GM19328 (cell line): ENCODE data around the gene KLHL10.

ENCODE experiments used
- ATAC-seq: cut with Tn5 transposase; IDR thresholded peaks from one replicate; pipeline ENCODE4 v1.9.1; 2021; ENCODE audit warnings: mild to moderate bottlenecking, moderate library complexity; ENCODE audit not compliant: unreplicated experiment

The KLHL10 gene

DNA sequence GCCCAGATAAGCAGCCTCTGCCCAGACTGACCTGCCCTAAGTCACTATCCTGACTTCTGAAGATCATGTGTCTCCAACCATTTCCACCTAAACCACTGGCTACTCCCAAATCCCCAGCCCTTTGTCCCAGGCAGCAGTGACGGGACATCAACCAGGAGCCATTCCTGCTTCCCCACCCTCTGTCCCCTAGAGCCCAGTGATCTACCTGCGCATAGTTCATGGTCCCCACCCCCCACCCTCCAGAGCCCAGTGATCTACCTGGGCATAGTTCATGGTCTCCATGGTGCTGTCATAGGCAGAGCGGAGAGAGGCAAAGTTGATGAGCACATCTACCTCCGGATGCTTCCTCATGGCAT lies 54.4 kb downstream of the KLHL10 start:
- no peak for ATAC-seq

DNA sequence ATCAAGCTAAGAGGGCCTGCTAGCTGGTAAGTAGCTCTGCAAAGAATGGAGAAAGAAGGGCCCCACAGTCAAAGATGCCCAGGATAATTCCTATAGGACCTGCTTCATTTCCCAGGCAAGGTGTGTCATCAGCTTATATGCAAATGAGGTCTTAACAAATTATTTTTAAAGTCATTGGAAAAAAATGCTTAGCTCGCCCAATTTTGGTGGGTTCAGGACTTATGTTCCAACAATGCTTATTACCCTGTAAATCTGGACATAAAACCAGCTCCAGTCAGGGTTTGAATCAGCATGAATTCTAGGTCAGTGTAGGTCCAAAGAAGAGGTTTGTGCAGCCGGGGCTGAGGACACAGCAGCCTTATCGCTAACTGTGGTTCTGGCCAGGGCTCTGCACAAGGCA lies 55.8 kb downstream of the KLHL10 start:
- ATAC-seq = no peak

DNA sequence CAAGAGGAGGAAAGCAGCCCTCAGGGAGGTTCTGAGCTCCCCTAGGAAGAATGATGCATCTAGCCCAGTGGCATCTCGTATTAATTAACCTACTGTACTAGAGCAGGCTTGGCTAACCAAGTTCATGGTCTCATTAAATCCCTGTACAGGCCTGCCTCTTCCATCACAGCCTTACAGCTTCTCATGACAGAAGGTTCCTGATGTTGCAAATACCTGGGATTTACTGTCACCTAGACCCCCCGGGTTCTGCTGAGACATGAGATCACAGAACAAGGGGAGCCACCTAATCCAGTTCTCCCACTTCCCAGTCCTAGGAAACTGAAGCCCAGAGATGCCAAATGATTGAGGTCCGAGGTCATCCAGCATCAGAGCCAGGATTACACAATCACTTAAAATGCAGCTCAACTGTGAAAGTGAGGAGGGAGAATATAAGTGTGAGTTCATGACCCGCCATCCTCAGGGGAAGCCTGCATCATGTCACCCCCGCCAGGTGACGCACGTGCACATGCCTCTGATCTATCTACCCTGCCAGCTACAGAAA lies 57.2 kb downstream of the KLHL10 start:
- no peak for ATAC-seq

DNA sequence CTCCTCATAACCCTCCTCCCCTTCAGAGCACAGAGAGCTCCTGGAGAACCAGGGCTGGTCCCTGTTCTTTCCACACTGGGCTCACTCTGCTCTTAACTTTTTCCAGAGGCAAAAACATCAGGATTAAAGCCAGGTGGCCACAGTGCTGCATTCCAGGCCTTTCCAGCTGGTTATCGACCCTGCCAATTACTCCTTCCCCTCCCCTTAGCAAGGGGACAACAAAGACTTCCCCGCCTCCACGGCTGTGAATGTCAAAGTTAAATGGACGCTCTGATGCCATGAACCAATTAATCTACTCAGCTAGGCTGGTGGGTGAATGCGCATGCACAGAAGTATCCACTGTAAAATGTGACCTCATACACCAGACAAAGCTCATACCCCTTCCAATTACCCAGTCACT lies 58.0 kb downstream of the KLHL10 start:
- ATAC-seq = no peak

DNA sequence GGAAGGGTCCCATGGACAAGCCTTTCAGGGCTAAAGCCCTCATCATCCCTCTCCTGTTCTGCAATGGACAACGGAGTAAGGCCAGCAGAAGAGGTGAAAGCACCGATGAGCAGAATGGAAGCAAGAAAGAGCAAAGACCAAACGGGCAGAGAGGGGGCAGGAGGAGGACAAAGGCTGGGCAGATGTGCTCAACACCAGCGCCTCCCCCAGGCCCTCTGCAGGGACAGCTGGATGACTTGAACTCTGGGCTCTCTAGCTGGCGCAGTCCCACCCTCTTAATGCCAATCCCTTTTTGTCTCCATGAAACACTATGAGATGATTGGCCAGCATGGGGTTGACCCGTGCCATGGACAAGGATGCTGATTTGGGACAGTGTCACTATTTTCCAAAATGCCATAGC lies 59.1 kb downstream of the KLHL10 start:
- no peak for ATAC-seq
